Urinary bladder (tissue), 4 donors: Measurements from ENCODE around the gene UGT1A9. TPM values are rescaled to one million over a fixed set of nuclear protein-coding genes. Genes with fewer than 3 reads are reported as not detected.
"Not testable (repeated sequence)": the region's sequence is repeated elsewhere in the genome, so short reads cannot be mapped to it uniquely, and the experiment has no call there.

Source experiments
- DNase-seq: peaks from one replicate; pipeline ENCODE4 v3.0.0-alpha.2; 2015; ENCODE audit errors: extremely low spot score
- H3K27ac ChIP-seq: one replicate; pipeline ENCODE4 v1.5.1; 2013; ENCODE audit warnings: low read depth, mild to moderate bottlenecking, moderate library complexity
- H3K36me3 ChIP-seq: one replicate; pipeline ENCODE4 v1.6.1; 2013; ENCODE audit warnings: mild to moderate bottlenecking, moderate library complexity; ENCODE audit not compliant: insufficient read depth
- H3K4me1 ChIP-seq: one replicate; pipeline ENCODE4 v1.6.1; 2013; ENCODE audit warnings: mild to moderate bottlenecking, moderate library complexity; ENCODE audit not compliant: insufficient read depth
- H3K4me3 ChIP-seq: one replicate; pipeline ENCODE4 v1.5.1; 2013; ENCODE audit warnings: low read depth, low read length
- WGBS: extraction: QIAGEN DNeasy Blood & Tissue Kit; methylation state at CpG from one replicate; pipeline ENCODE4 v1.1.7; 2013; 5-methylcytosine and 5-hydroxymethylcytosine counted together
- polyA plus RNA-seq: library from polyadenylated mRNA; stranded (reverse); fragments of 200-250 nt; gene quantifications from one replicate; pipeline ENCODE4 v1.2.3, GENCODE V29; 2013
- total RNA-seq: library from RNA; depleted of rRNA; stranded (reverse); fragments of >200 nt; gene quantifications from one replicate; pipeline ENCODE4 v1.2.3, GENCODE V29; 2014
- donor health status: healthy with polysubstance abuse.
- donor health status: healthy.

Gene UGT1A9
- total RNA-seq: not detected
- 0.16 TPM for polyA plus RNA-seq

GRCh38 chr2:233671290-233672161 is at the start of gene UGT1A9:
Gene UGT1A9 (plus strand): TSS chr2:233671898. CDS start chr2:233671935, 37 bp downstream.
- DNase-seq: no peak
- no peaks in the 10 kb centered on the region for H3K36me3 ChIP-seq
- H3K4me1 ChIP-seq: no peaks in the 10 kb centered on the region
- WGBS: 82% methylated on average over 5 of the region's 5 CpGs
- H3K27ac ChIP-seq: no peak within 1 kb of the TSS
- no peak within 1 kb of the TSS for H3K4me3 ChIP-seq

GRCh38 chr2:233627331-233628025 is 44.2 kb upstream of the UGT1A9 start:
- DNase-seq: no peak
- WGBS: 63% methylated on average over 5 of the region's 5 CpGs
- H3K4me1 ChIP-seq: no peaks in the 10 kb centered on the region
- no peaks in the 10 kb centered on the region for H3K36me3 ChIP-seq
- no peak overlapping the region for H3K27ac ChIP-seq
- H3K4me3 ChIP-seq: no peak overlapping the region

- not testable (repeated sequence) for H3K36me3 ChIP-seq, H3K4me3 ChIP-seq, H3K27ac ChIP-seq, DNase-seq, H3K4me1 ChIP-seq
- WGBS: 83% methylated on average over 10 of the region's 10 CpGs
Measured at GRCh38 chr2:233636306-233636705, 35.4 kb upstream of the UGT1A9 start, which contains the start of gene UGT1A10. Gene UGT1A10 (plus strand): TSS chr2:233636448. CDS start chr2:233636523, 75 bp downstream.

- no peak for DNase-seq
- Histone ChIP-seq H3K36me3 (no peaks in the 10 kb centered on the region), H3K27ac (no peak overlapping the region), H3K4me1 (no peaks in the 10 kb centered on the region), H3K4me3 (no peak overlapping the region)
- WGBS: 54% methylated on average over 5 of the region's 5 CpGs
Measured at GRCh38 chr2:233638836-233639235, 32.9 kb upstream of the UGT1A9 start.

- no peak overlapping the region for H3K4me3 ChIP-seq
- H3K36me3 ChIP-seq: no peaks in the 10 kb centered on the region
- DNase-seq: no peak
- H3K27ac ChIP-seq: no peak overlapping the region
- no peaks in the 10 kb centered on the region for H3K4me1 ChIP-seq
Measured at GRCh38 chr2:233639860-233640259, 31.8 kb upstream of the UGT1A9 start.

- H3K4me1 ChIP-seq: no peaks in the 10 kb centered on the region
- H3K27ac ChIP-seq: no peak overlapping the region
- H3K4me3 ChIP-seq: no peak overlapping the region
- no peak for DNase-seq
- no peaks in the 10 kb centered on the region for H3K36me3 ChIP-seq
- 91% methylated on average over 1 of the region's 1 CpG for WGBS
Measured at GRCh38 chr2:233643128-233643527, 28.6 kb upstream of the UGT1A9 start.

- DNase-seq, H3K36me3 ChIP-seq, H3K4me1 ChIP-seq, H3K4me3 ChIP-seq, H3K27ac ChIP-seq: not testable (repeated sequence)
- WGBS: 87% methylated on average over 3 of the region's 3 CpGs
Measured at GRCh38 chr2:233646033-233646432, 25.7 kb upstream of the UGT1A9 start.

GRCh38 chr2:233650981-233651380 is 20.7 kb upstream of the UGT1A9 start:
- WGBS: 70% methylated on average over 4 of the region's 4 CpGs
- Histone ChIP-seq H3K4me1 (no peaks in the 10 kb centered on the region), H3K27ac (no peak overlapping the region), H3K36me3 (no peaks in the 10 kb centered on the region), H3K4me3 (no peak overlapping the region)
- DNase-seq: peak; percentile 31

GRCh38 chr2:233651430-233651829 is 20.3 kb upstream of the UGT1A9 start:
- Histone ChIP-seq H3K36me3 (no peaks in the 10 kb centered on the region), H3K4me3 (no peak overlapping the region), H3K27ac (no peak overlapping the region), H3K4me1 (no peaks in the 10 kb centered on the region)
- 96% methylated on average over 2 of the region's 2 CpGs for WGBS
- DNase-seq: no peak

GRCh38 chr2:233654501-233654900 is 17.2 kb upstream of the UGT1A9 start:
- 65% methylated on average over 6 of the region's 6 CpGs for WGBS
- H3K4me3 ChIP-seq: no peak overlapping the region
- DNase-seq: no peak

GRCh38 chr2:233655043-233655442 is 16.7 kb upstream of the UGT1A9 start:
- 48% methylated on average over 1 of the region's 1 CpG for WGBS
- Histone ChIP-seq H3K4me3 (no peak overlapping the region), H3K4me1 (no peaks in the 10 kb centered on the region), H3K27ac (no peak overlapping the region), H3K36me3 (no peaks in the 10 kb centered on the region)
- DNase-seq: no peak

More at GRCh38 chr2:233654501-233654900, 17.2 kb upstream of the UGT1A9 start:
- no peak overlapping the region for H3K27ac ChIP-seq
- H3K4me1 ChIP-seq: no peaks in the 10 kb centered on the region
- no peaks in the 10 kb centered on the region for H3K36me3 ChIP-seq

- H3K4me3 ChIP-seq, H3K36me3 ChIP-seq, H3K27ac ChIP-seq, DNase-seq, H3K4me1 ChIP-seq: not testable (repeated sequence)
- WGBS: 90% methylated on average over 3 of the region's 3 CpGs
Measured at GRCh38 chr2:233655943-233656342, 15.8 kb upstream of the UGT1A9 start.

- no peak for DNase-seq
- H3K36me3 ChIP-seq: no peaks in the 10 kb centered on the region
- 81% methylated on average over 10 of the region's 10 CpGs for WGBS
- H3K4me1 ChIP-seq: no peaks in the 10 kb centered on the region
- H3K27ac ChIP-seq: no peak overlapping the region
- no peak overlapping the region for H3K4me3 ChIP-seq
Measured at GRCh38 chr2:233656443-233656842, 15.3 kb upstream of the UGT1A9 start.

GRCh38 chr2:233658610-233659009 is 13.1 kb upstream of the UGT1A9 start:
- no peaks in the 10 kb centered on the region for H3K36me3 ChIP-seq
- no peak overlapping the region for H3K27ac ChIP-seq
- no peak for DNase-seq
- H3K4me3 ChIP-seq: no peak overlapping the region
- H3K4me1 ChIP-seq: no peaks in the 10 kb centered on the region
